Astrocyte (in vitro differentiated cells and primary cell): Measurements from ENCODE around the gene FAM222A.

Source experiments
- EZH2 ChIP-seq: IDR thresholded peaks from 2 replicates; pipeline ENCODE4 v1.6.1; 2012; ENCODE audit warnings: mild to moderate bottlenecking, low read length, inconsistent platforms; ENCODE audit not compliant: insufficient read depth
- TF ChIP-seq, protein P1 (sequence below): IDR thresholded peaks from 2 replicates; pipeline ENCODE4 v1.5.1; 2011; ENCODE audit warnings: low read depth, mild to moderate bottlenecking, inconsistent platforms, low read length, moderate library complexity; ENCODE audit not compliant: insufficient read depth

DNA sequence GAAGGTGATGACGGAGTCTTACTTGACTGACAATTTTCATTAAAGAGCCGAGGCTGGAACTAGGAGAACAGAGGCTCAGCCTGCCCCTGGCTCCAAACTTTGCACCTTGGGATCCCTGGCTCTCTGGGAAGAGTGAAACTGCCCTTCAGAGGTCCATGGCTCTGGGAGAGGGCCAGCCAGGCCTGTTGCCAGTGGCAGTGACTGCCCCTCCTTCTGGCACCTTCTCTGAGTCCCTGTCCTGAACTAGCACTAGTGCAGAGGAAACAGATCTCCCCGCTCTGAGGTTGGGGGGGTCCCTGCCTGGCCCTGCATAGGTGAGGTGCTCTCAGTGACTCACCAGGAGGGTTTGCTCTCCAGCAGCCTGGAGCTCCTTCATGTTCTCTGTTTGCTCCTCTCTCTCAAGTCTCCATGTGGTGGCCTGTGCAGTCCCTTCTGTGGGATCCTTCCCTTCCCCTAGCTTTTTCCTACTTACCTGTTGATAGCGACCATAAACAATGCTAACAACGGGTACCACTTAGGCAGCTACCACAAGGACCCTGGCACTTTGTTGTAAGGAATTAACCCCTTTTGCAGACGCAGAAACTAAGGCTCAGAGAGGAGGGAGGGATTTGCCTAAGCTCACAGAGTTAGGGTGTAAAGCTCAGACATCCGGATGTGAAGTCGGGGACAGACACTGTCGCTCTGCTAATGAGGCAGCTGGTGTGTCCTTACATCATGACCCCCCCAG, 22.4 kb downstream of the FAM222A start:
- TF ChIP-seq, protein P1, sequence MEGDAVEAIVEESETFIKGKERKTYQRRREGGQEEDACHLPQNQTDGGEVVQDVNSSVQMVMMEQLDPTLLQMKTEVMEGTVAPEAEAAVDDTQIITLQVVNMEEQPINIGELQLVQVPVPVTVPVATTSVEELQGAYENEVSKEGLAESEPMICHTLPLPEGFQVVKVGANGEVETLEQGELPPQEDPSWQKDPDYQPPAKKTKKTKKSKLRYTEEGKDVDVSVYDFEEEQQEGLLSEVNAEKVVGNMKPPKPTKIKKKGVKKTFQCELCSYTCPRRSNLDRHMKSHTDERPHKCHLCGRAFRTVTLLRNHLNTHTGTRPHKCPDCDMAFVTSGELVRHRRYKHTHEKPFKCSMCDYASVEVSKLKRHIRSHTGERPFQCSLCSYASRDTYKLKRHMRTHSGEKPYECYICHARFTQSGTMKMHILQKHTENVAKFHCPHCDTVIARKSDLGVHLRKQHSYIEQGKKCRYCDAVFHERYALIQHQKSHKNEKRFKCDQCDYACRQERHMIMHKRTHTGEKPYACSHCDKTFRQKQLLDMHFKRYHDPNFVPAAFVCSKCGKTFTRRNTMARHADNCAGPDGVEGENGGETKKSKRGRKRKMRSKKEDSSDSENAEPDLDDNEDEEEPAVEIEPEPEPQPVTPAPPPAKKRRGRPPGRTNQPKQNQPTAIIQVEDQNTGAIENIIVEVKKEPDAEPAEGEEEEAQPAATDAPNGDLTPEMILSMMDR: no peak
- TF ChIP-seq EZH2: no peak
